Putamen (tissue), 1 donor: ENCODE data around the gene THOC2.
"Not testable (repeated sequence)": the region's sequence is repeated elsewhere in the genome, so short reads cannot be mapped to it uniquely, and the experiment has no call there.

Source experiments
- DNase-seq: peaks from one replicate; pipeline ENCODE4 v3.0.0-alpha.2; 2016; ENCODE audit warnings: low spot score

The THOC2 gene

GRCh38 chrX:123664467-123665167 is 68.2 kb downstream of the THOC2 start:
- DNase-seq, result not testable (repeated sequence)

DNA sequence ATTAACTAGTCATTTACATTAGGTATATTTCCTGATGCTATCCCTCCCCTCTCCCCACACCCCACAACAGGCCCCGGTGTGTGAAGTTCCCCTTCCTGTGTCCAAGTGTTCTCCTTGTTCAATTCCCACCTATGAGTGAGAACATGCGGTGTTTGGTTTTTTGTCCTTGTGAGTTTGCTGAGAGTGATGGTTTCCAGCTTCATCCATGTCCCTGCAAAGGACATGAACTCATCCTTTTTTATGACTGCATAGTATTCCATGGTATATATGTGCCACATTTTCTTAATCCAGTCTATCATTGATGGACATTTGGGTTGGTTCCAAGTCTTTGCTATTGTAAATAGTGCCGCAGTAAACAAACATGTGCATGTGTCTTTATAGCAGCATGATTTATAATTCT is 69.1 kb downstream of the THOC2 start:
- not testable (repeated sequence) for DNase-seq

DNA sequence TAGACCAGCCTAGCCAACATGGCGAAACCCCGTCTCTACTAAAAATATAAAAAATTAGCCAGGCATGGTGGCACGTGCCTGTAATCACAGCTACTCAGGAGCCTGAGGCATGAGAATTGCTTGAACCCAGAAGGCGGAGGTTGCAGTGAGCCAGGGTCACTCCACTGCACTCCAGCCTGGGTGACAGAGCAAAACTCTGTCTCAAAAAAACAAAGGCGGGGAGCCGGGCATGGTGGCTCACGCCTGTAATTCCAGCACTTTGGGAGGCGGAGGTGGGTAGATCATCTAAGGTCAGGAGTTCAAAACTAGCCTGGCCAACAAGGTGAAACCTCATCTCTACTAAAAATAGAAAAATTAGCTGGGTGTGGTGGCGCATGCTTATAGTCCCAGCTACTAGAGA is 76.3 kb downstream of the THOC2 start:
- not testable (repeated sequence) for DNase-seq

GRCh38 chrX:123648811-123649181 is 84.1 kb downstream of the THOC2 start:
- DNase-seq, result not testable (repeated sequence)

DNA sequence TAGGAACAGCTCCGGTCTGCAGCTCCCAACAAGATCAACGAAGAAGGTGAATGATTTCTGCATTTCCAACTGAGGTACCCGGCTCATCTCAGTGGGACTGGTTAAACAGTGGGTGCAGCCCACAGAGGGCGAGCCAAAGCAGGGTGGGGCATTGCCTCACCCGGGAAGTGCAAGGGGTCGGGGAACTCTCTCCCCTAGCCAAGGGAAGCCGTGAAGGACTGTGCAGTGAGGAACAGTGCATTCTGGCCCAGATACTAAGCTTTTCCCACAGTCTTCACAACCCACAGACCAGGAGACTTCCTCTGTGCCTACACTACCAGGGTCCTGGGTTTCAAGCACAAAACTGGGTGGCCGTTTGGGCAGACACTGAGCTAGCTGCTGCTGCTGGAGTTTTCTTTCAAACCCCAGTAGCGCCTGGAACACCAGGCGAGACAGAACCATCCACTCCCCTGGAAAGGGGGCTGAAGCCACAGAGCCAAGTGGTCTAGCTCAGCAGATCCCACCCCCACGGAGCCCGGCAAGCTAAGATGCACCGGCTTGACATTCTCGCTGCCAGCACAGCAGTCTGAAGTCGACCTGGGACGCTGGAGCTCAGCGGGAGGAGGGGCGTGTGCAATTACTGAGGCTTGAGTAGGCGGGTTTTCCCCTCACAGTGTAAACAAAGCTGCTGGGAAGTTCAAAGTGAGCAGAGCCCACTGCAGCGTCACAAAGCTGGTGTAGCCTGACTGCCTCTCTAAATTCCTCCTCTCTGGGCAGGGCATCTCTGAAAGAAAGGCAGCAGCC is 84.6 kb downstream of the THOC2 start:
- no peak for DNase-seq

GRCh38 chrX:123647244-123647643 is 85.6 kb downstream of the THOC2 start:
- no peak for DNase-seq

GRCh38 chrX:123629502-123629901 is 103.3 kb downstream of the THOC2 start:
- DNase-seq, result no peak

DNA sequence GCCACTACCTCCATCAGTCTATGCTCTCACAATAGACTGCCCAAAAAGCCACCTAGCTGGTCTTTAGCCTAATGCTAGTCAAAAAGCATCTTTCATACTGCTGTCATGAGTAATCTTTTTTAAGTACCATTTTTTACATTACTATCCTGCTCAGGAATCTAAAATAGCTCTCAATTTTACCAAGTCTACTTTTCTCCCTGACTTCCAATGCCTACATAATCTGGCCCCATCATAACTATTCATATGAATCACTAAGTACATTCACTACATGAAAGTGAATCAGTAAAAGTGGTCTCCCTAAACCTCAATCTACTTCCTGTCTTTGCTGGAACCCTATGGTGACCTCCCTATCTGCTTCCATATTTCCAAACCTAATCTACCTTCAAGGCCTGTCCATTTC is 105.9 kb downstream of the THOC2 start:
- DNase-seq, result no peak

DNA sequence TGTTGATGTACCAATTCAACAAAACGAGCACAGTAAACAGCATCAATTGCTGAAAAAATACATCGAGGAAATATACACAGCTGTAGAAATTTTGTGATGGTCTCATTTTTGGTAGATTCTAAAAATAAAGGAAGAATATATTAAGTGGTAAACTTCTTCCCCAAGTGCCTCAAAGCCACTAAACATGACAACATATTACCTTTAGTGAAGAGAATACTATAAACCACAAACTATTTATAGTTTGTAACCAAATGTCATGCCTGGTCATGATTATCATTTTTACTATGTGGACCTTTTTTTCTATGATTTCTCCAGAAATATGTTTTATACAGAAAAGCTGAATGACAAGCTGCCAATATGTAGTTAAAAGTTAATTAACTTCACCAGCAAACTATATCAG is 106.9 kb downstream of the THOC2 start:
- no peak for DNase-seq

DNA sequence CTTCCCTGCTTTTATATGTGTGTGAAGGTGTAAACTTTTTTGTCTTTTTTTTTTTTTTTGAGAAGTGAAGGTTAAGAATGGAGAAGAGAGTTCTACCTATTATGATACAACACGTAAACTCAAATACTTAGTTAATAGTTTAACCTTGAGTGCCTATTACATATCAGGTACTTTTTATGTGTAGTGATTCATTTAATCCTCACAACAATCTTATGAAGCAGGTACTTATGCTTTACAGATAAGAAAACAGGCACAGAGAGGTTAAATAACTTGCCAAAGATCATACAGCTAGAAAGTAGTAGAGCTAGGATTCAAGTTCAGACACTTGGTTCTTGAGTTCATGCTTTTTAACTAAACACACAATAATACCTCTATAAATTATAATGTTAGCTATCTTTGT is 107.4 kb downstream of the THOC2 start:
- no peak for DNase-seq

DNA sequence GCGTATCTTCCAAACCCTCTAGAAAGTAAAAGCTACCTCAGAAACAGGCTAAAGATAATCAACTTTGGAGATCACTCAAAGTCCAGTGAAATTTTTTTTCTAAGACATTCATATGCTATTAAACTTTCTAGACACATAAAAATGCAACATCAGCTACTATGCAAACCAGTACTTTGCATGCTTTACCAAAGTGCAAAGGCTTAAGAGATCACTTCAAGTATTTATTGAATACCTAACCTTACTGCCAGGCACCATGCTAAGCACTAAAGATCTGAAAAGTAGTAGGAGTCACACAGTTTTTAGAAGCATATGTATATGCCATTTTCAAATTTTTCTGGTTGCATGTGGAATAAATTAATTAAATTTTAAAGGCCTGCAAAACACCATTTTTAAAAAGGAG is 115.8 kb downstream of the THOC2 start:
- no peak for DNase-seq

DNA sequence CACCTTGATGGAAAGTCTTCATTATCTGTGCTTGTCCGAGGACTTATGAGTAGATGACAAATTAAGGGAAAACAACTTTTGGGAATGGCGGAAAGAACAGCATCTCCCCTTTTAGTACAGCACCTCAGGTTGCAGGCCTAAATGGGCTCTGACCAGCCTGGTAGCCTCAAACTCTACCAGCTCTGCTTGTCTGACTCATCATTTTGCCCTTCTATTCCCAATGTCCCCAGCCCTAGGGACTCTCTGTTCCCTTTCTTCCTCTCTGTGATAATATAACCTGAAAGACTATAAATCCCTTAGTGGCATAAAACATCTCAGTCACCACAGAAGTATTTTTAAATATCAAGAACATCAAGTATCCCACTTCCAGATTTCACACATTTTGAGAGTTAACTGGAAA is 121.9 kb downstream of the THOC2 start:
- DNase-seq, result no peak

GRCh38 chrX:123607806-123608205 is 125.0 kb downstream of the THOC2 start:
- no peak for DNase-seq

DNA sequence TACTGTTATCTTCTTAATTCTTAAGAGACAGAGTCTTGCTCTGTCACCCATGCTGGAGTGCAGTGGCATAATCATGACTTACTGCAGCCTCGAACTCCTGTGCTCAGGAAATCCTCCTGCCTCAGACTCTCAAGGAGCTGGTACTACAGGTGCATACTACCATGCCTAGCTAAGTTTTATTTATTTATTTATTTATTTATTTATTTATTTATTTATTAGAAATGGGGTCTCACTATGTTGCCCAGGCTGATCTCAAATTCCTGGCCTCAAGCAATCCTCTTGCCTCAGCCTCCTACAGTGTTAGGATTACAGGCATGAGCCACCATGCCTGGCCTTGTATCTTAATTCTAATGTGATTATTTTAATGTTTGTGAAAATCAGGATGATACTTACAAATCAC is 125.6 kb downstream of the THOC2 start:
- no peak for DNase-seq

- DNase-seq, result no peak
Observed at GRCh38 chrX:123603491-123603890, 129.4 kb downstream of the THOC2 start.

DNA sequence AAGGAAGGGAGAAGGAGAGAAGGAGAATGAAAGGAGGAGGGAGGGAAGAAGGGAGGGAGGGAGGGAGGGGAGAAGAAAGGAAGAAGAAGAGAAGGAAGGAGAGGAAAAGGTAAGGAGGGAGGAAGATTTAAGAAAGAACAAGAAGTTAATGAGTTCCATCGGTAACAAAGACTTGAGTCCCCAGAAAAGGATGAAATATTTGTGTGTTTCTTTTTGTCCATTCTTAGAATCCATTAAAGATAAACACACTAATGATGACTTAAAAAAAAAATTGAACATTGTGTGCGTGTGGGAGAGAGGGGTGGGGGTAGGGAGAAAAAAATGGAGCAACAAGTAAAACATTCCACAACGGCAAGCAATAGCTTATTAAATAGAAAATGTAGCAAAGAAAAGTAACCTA is 131.4 kb downstream of the THOC2 start:
- no peak for DNase-seq

DNA sequence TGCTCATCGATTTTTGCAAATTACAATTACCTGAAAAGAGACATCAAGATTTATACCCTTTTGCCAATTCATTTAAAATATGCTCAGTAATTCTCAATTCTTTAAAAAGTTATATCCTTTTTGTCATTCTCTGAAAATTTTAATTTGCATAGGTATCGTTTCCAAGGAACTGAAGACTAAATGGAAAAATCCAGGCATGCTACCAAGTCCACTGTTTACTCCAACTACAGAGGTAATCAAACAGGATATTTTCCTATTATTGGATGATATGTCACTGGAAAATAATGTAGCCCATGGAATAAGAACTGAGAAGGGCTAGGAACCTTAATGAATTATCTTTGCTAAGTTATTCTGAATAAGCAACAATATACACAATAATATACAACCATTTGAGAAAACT is 132.7 kb downstream of the THOC2 start:
- DNase-seq, result no peak

- DNase-seq, result no peak
Observed at GRCh38 chrX:123590842-123591486, 141.9 kb downstream of the THOC2 start.

- DNase-seq, result no peak
Observed at GRCh38 chrX:123588723-123589122, 144.1 kb downstream of the THOC2 start.

DNA sequence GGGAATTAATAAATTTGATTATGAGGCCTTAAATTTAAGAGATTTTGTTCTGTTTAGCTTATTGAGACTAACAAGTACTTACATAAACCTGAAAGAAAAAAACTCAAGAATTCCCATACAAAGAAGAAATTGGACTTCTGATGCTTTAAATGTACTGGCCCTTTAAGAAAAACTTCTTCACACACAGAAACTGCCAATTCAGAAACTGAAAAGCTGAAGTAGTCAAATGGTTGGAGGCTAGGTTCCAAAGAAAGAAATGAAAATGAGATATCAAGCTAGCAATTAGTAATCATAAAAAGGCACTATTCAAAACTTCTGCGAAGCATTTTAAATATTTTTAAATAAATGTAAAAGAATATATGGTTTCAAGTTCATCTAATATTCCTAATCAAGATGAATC is 151.3 kb downstream of the THOC2 start:
- no peak for DNase-seq

GRCh38 chrX:123580792-123581191 is 152.1 kb downstream of the THOC2 start:
- DNase-seq, result no peak

GRCh38 chrX:123574027-123574426 is 158.8 kb downstream of the THOC2 start:
- not testable (repeated sequence) for DNase-seq

- no peak for DNase-seq
Observed at GRCh38 chrX:123570011-123570590, 162.8 kb downstream of the THOC2 start.
